Breast epithelium (tissue), 3 donors: Measurements from ENCODE around the gene KRT8.

Source experiments
- POLR2AphosphoS5 ChIP-seq, 3 donors: sonication (generic); formaldehyde crosslinking; IDR thresholded peaks; one replicate each; pipeline ENCODE4 v1.6.1; 2017; ENCODE audit warnings: antibody characterized with exemption in 3 of 3
- TF ChIP-seq, protein P1 (sequence below), 3 donors: fragments of 450-650 bp; IDR thresholded peaks; one replicate each; pipeline ENCODE4 v1.5.1; 2016 to 2017; ENCODE audit warnings: antibody characterized with exemption in 3 of 3, mild to moderate bottlenecking in 3 of 3, moderate library complexity in 3 of 3

DNA sequence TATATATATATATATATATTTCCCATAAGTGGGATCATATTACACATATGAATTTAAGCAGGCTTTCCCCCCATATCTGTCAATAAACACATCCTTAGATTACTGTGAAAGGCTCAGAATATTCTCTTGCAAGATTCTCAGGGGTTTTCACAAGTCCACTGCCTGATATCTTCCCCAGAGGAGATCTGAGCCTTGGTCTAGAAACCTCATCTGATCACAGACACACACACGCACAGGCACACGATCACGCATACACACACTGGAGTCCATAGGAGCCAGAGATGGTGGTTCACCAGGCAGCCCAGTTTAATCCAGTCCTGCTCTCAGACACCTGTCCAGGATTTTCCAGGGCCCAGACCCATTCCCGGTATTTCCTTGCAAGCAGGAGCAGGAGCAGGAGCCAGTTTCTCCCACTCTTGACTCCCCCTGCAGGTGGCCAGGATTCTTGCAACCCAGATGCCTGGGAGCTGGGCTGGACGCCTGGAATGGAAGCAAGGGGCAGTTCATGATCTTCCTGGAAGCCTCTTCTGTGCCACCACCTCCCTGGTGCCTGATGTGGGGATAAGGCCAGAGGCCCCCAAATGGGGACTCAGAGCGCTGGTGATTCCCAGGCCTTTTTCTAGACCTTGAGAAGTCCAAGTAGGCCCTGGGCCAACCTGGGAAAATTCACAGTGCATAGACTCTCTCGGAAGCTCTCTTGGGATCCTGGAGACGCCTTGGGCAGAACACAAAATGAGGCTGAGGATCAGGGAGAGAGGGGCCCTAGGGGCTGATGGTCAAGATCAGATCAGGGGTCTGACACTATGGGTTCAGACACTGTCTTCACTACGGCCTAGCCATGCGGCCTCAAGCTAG, 39.6 kb downstream of the KRT8 start:
- peak in 1 of 3 donors; percentile 20 for TF ChIP-seq POLR2AphosphoS5 (IDR thresholded peaks at IDR 0.05)
- TF ChIP-seq, protein P1, sequence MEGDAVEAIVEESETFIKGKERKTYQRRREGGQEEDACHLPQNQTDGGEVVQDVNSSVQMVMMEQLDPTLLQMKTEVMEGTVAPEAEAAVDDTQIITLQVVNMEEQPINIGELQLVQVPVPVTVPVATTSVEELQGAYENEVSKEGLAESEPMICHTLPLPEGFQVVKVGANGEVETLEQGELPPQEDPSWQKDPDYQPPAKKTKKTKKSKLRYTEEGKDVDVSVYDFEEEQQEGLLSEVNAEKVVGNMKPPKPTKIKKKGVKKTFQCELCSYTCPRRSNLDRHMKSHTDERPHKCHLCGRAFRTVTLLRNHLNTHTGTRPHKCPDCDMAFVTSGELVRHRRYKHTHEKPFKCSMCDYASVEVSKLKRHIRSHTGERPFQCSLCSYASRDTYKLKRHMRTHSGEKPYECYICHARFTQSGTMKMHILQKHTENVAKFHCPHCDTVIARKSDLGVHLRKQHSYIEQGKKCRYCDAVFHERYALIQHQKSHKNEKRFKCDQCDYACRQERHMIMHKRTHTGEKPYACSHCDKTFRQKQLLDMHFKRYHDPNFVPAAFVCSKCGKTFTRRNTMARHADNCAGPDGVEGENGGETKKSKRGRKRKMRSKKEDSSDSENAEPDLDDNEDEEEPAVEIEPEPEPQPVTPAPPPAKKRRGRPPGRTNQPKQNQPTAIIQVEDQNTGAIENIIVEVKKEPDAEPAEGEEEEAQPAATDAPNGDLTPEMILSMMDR (IDR thresholded peaks at IDR 0.05) = peak; percentile 62 to 89 (median 82)
